ENCODE data around the gene FBL.

GRCh38 chr19:39833160-39833463, 13.1 kb downstream of the FBL start:
- TF ChIP-seq CTCF (optimal IDR thresholded peaks at IDR 0.05 in 1 of 3, IDR thresholded peaks at IDR 0.05 in 1 of 3, conservative IDR thresholded peaks at IDR 0.05 in 1 of 3; ENCODE audit: extremely low read depth in 1 of 3, insufficient read depth in 2 of 3, low read length in 3 of 3) (no peak), EZH2 (IDR thresholded peaks at IDR 0.05; ENCODE audit: low read length) (no peak)

All from keratinocyte (primary cell).